ENCODE measurements around the gene LAGE3. TPM values are rescaled to one million over a fixed set of nuclear protein-coding genes. Genes with fewer than 3 reads are reported as not detected.

The LAGE3 gene
- total and polyA plus RNA-seq, 10 of the 15 experiments (the other 5 are each of a cell fraction or from before 2014, with no cell fraction given) = 5.3 to 63.7 (median 19.7) TPM

DNA sequence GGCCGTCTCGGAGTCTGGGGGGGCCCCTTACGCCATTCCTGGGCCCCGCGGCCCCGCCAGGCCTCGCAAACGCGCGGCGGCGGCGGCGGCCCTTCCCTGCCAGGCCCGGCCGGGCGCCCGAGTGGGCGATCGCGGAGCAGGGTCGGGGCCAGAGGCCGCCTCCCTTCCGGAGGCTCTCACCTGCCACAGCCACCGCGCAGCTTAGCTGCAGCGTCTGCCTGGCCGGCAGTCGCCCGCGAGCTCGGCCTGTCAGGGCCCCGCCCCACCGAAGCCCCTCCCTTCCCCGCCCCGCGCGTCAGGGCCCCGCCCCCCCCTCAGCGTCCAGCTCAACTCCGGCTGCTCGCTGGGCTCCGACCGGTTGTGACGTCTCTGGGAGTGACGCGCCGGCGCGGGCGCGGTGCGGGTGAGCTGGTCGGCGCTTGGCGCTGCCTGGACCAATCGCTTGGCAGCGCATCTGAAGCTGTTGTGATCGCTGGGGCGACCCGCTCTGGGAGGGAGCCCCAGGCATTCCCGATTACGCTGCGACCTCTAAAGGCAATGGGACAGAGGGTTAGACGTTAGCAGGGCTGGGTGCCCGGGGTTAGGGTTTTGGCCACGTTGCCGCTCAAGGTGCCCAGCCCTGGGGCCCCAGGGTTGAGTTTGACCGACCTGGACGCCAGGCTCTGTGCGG, 11.5 kb upstream of the LAGE3 start, which contains the start of gene SLC10A3 (continued):
- TF ChIP-seq CHD2 (IDR thresholded peaks at IDR 0.05; ENCODE audit: borderline replicate concordance, low read depth, low read length) = no peak

DNA sequence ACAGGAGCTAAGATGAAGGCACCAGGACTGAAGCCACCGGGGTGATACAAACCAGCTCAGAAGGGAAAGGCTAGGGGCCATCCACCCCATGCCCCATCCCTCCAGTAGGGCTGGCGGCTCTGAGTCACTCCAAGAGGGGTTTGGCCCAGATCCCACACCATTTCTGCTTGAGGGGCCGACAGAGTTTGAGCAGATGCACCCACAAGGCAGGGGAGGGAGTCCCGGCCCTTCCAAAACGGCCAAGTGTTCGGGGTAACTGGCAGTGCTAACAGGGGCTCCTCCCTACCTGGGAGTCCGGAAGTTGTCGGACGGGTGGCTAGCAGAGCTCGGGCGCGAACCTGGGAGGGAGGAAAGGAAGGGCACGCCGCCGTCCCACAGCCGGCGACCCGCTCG, 10.9 kb upstream of the LAGE3 start:
- Histone ChIP-seq H3K9me3 (replicated peaks; ENCODE audit: control insufficient read depth, insufficient read depth, low read length) (no peaks in the 10 kb centered on the region; the same call in 2 of the 3 replicates), H3K4me1 (ENCODE audit: control insufficient read depth, insufficient read depth, low read length) (peaks cover 6% of the 10 kb centered on the region; the same call in 1 of the 2 replicates), H2AFZ (ENCODE audit: control insufficient read depth, low read depth, low read length) (peak overlapping the region; percentile 55), H4K20me1 (ENCODE audit: control insufficient read depth, insufficient read depth) (no peaks in the 10 kb centered on the region), H3K27me3 (replicated peaks in 1 of 2; ENCODE audit: control insufficient read depth in 2 of 2, insufficient read depth in 2 of 2, low read length in 1 of 2) (no peaks in the 10 kb centered on the region), H3K9ac (ENCODE audit: control insufficient read depth, insufficient read depth, low read length) (peak overlapping the region; percentile 80), H3K4me2 (ENCODE audit: control insufficient read depth, insufficient read depth) (peak overlapping the region; percentile 84), H3K4me3 (peak overlapping the region; percentile 74), H3K79me2 (ENCODE audit: control insufficient read depth, insufficient read depth, low read length) (peaks cover 16% of the 10 kb centered on the region), H3K36me3 (ENCODE audit: control insufficient read depth in 2 of 2, insufficient read depth in 2 of 2, low read length in 1 of 2) (peaks cover 0 to 2% of the 10 kb centered on the region in 2 experiments; a peak in 1 of 4 replicates), H3K27ac (ENCODE audit: control insufficient read depth, insufficient read depth) (peak overlapping the region; percentile 76)
- no peak for TF ChIP-seq SPI1 (IDR thresholded peaks at IDR 0.05; ENCODE audit: borderline replicate concordance, insufficient read depth, low read depth, low read length)
- ChIA-PET SMC1A (ENCODE audit: uncharacterized antibody, unreplicated experiment) (interaction anchor here (0.9 to 2.2 kb wide), 4 partner anchors 10 to 62 kb away, joined by 3 to 7 read pairs (median 4); partner anchors contain the start of genes ATP6AP1 and FAM3A), CTCF (interaction anchor here (0.6 to 2.4 kb wide), 4 partner anchors 9 to 110 kb away, joined by 3 to 13 read pairs (median 4); no protein-coding TSS in a partner anchor), RAD21 (ENCODE audit: unreplicated experiment) (interaction anchor here (0.6 to 1.9 kb wide), 10 partner anchors 11 to 116 kb away, joined by 3 to 7 read pairs (median 4); partner anchors contain the start of genes FAM3A, LAGE3 and RPL10), POLR2A (interaction anchor here (0.7 to 3.3 kb wide), 17 partner anchors 9 to 121 kb away, joined by 3 to 14 read pairs (median 4); partner anchors contain the start of genes EMD, FAM3A and RPL10)
- intact Hi-C loops (cut with micrococcal nuclease; ENCODE audit: unreplicated experiment) = loop anchor here (1.0 kb wide), 1 partner anchor 37 kb away; no protein-coding TSS in a partner anchor
- in situ Hi-C loops (cut with MboI) = no loop called here
- ATAC-seq (peak; percentile 35), FAIRE-seq (no peak), DNase-seq (ENCODE audit: low read depth, low spot score) (no peak)
- WGBS (ENCODE audit: insufficient coverage, insufficient replicate concordance, low lambda C conversion rate, missing lambda C conversion rate) = 34% methylated on average over 15 of the region's 19 CpGs
- TSS peak; percentile 81 for BruUV-seq (replicated peaks)

Data from GM12878 (cell line).